Activated CD4-positive, alpha-beta T cell treated with anti-CD3 and anti-CD28 coated beads, Interleukin-2, amount 50 U/mL, for 24 hours (primary cell): ENCODE data around the gene MOAP1.
"Not testable (repeated sequence)": the region's sequence is repeated elsewhere in the genome, so short reads cannot be mapped to it uniquely, and the experiment has no call there.

Source experiments
- DNase-seq, 2 donors: peaks; one replicate each; pipeline ENCODE4 v3.0.0-alpha.2; 2020; ENCODE audit warnings: low read depth in 1 of 2, low spot score in 1 of 2

The MOAP1 gene, protein sequence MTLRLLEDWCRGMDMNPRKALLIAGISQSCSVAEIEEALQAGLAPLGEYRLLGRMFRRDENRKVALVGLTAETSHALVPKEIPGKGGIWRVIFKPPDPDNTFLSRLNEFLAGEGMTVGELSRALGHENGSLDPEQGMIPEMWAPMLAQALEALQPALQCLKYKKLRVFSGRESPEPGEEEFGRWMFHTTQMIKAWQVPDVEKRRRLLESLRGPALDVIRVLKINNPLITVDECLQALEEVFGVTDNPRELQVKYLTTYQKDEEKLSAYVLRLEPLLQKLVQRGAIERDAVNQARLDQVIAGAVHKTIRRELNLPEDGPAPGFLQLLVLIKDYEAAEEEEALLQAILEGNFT

GRCh38 chr14:93184391-93185348 lies at the start of gene MOAP1, which contains the start of gene LYSET:
Gene MOAP1 (minus strand): TSS chr14:93184897. CDS start chr14:93184242, 655 bp downstream.
Gene LYSET (plus strand): TSS chr14:93185317. CDS start chr14:93185406, 89 bp downstream.
- peak; percentile 79 to 80 for DNase-seq

- not testable (repeated sequence) for DNase-seq
These were observed 48.4 kb upstream of the MOAP1 start for GRCh38 chr14:93233078-93233477.

GRCh38 chr14:93232159-93232558 lies 47.5 kb upstream of the MOAP1 start:
- DNase-seq: no peak

GRCh38 chr14:93231129-93231979 lies 46.7 kb upstream of the MOAP1 start:
- DNase-seq: no peak

DNA sequence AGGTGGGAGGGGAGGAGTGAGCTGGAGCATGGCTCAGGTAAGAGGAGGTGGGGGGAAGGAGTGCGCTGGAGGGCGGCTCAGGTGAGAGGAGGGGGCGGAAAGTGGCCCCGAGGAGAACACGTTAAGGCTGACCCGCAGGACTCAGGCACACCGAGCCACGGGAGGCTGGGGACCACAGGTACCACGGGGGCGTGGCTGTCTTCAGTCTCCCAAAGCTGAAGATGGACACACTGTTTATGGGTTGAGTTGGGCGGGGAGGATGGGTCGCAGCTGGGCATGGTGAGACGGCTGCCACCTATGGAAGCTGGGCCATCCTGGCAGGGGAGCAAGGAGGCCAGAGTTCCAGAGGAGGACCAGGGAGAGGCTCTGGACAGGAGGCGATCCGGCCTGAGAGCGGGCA lies 45.8 kb upstream of the MOAP1 start:
- DNase-seq: no peak

- no peak for DNase-seq
These were observed 43.9 kb upstream of the MOAP1 start for GRCh38 chr14:93228550-93228949.

- no peak for DNase-seq
These were observed 38.9 kb upstream of the MOAP1 start for GRCh38 chr14:93223565-93223964.

DNA sequence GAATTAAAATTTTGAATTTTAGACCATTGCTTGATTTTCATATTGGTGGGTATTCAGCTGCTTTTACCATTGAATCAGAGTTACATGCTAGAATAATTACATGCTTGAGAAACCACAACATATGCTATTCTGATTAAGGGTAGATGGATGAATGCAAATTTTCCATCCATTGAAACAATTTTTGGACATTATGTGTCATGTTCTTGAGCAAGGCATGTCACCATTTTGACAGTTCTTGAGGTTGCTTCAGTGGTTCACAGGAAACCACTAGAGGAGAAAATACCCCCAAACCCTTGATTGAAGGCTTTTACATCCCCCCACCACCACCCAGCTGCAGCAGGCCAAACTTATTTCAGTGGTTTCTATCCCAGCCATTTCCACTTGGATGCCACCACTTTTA lies 35.8 kb upstream of the MOAP1 start:
- no peak for DNase-seq

DNA sequence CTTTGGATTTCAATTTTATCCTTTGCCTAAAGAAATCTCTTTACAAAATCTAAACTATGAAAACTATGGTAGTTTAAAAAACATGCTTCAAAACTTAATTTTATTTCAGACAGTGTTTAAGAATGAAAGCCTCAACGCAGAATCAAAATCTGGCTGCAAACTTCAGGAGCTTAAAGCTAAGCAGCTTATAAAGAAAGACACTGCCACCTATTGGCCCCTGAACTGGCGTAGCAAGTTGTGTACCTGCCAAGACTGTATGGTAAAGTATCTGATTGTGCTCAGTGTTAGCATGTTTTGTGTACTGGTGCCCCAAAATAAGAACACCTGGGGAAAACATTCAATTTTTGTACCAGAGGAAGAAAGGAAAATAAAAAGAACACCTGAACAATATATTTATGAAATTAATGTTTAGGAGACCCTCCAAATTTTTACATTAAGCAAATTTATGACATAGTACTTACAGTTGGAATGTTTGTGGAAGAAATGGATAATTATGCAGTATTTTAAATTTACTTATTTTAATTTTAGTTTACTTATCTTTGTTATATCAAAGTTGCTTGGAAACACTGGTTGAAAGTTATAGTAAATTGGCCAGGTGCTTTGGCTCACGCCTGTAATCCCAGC lies 34.5 kb upstream of the MOAP1 start:
- DNase-seq: peak in 1 of 2 donors; percentile 26

- DNase-seq: no peak
These were observed 29.9 kb upstream of the MOAP1 start for GRCh38 chr14:93214598-93214997.

- no peak for DNase-seq
These were observed 27.7 kb upstream of the MOAP1 start for GRCh38 chr14:93212432-93212831.

- peak in 1 of 2 donors; percentile 25 for DNase-seq
These were observed 23.0 kb upstream of the MOAP1 start for GRCh38 chr14:93207468-93208308.

GRCh38 chr14:93206793-93207467 lies 22.2 kb upstream of the MOAP1 start, which contains the start of the genes GON7 and UBR7:
Gene GON7 (minus strand): TSS chr14:93207065. CDS start chr14:93207037, 28 bp downstream.
Gene UBR7 (plus strand): TSS chr14:93207256. CDS start chr14:93207292, 36 bp downstream.
- DNase-seq: peak; percentile 63 to 84

DNA sequence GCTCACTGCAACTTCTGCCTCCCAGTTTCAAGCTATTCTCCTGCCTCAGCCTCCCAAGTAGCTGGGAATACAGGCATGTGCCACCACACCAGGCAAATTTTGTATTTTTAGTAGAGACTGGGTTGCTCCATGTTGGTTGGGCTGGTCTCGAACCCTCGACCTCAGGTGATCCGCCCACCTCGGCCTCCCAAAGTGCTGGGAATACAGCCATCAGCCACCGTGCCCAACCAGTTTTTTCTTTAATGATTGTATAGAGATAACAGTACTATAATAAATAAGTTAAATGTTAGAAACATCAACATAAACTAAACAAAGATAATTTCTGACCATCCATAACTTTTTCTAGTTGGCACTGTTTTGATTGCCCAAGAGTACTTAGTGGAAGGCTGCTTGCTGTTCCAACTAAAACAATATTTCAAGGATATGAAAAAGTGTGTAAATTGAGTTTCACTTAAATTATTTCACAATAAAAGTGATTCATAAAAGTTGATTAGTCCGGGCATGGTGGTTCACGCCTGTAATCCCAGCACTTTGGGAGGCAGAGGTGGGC lies 16.5 kb upstream of the MOAP1 start:
- DNase-seq: no peak

DNA sequence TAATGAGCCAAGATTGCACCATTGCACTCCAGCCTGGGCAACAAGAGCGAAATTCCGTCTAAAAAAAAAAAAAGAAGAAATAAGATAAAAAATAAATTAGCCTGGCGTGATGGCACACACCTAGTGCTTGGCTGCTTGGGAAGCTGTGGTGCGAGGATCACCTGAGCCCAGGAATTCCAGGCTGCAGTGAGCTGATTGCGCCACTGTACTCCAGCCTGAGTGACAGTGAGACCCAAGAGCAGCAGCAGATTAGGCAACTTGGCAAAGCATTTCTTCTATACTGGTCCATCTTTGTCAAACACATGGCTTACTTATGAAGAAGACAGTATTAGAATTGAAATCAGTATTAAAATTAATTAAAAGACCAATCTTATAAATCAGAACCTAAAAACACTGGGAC lies 15.9 kb upstream of the MOAP1 start:
- no peak for DNase-seq

GRCh38 chr14:93199031-93199430 lies 14.3 kb upstream of the MOAP1 start:
- DNase-seq: no peak

DNA sequence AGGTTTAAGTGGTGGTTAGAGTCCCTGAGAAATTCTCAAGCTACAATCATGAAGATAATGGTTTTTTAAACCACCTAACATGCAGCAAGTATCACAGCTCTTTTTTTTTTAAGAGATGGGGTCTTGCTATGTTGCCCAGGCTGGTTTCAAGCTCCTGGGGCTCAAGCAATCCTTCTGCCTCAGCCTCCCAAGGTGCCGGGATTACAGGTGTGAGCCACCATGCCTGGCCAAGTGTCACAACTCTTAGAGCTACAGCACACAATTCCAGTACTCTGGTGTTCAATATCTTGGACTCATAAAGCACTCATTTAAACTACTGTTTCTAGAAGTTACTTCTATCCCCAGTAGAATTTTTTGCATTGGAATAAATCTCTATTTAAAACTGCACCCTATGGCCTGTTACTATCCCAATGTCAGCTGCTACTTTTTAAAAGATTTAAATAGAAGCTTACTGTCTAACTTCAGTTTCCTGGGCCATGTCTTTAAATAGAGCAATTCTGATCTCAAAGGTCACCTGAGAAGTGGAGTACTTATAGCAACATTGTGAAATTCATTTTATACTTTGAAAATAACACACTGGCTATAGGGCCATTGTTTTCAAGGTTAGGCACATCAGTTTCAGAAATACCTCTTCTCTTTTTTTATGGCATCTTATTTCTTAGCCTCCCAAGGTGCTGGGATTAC lies 10.8 kb upstream of the MOAP1 start:
- no peak for DNase-seq

GRCh38 chr14:93186956-93187355 lies 2.3 kb upstream of the MOAP1 start:
- DNase-seq: no peak
